ENCODE results near the gene SMG6. TPM values are rescaled to one million over a fixed set of nuclear protein-coding genes. Genes with fewer than 3 reads are reported as not detected.

Gene SMG6
- total and polyA plus RNA-seq, 11 donors: 12.2 to 38.6 (median 22.1) TPM

GRCh38 chr17:2251098-2251497 is 52.5 kb downstream of the SMG6 start:
- TF ChIP-seq POLR2A (IDR thresholded peaks at IDR 0.05): no peak
- TF ChIP-seq, protein P1, sequence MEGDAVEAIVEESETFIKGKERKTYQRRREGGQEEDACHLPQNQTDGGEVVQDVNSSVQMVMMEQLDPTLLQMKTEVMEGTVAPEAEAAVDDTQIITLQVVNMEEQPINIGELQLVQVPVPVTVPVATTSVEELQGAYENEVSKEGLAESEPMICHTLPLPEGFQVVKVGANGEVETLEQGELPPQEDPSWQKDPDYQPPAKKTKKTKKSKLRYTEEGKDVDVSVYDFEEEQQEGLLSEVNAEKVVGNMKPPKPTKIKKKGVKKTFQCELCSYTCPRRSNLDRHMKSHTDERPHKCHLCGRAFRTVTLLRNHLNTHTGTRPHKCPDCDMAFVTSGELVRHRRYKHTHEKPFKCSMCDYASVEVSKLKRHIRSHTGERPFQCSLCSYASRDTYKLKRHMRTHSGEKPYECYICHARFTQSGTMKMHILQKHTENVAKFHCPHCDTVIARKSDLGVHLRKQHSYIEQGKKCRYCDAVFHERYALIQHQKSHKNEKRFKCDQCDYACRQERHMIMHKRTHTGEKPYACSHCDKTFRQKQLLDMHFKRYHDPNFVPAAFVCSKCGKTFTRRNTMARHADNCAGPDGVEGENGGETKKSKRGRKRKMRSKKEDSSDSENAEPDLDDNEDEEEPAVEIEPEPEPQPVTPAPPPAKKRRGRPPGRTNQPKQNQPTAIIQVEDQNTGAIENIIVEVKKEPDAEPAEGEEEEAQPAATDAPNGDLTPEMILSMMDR (IDR thresholded peaks at IDR 0.05): no peak
- 85 to 91% (median 88%) methylated on average over 5 of the region's 5 CpGs for whole genome bisulfite sequencing, 4 donors
- no peak overlapping the region for H3K4me3 ChIP-seq
- no peaks in the 10 kb centered on the region for H3K27me3 ChIP-seq
- intact Hi-C loops (cut with DNase I): no loop called here
- peaks cover 0 to 30% (median 10%) of the 10 kb centered on the region in 9 donors for H3K36me3 ChIP-seq
- ATAC-seq (no peak), DNase-seq (no peak)
- H3K4me1 ChIP-seq: peaks cover 0 to 4% (median 0%) of the 10 kb centered on the region in 12 donors
- no peak overlapping the region for H3K27ac ChIP-seq
- H3K9me3 ChIP-seq: no peaks in the 10 kb centered on the region

DNA sequence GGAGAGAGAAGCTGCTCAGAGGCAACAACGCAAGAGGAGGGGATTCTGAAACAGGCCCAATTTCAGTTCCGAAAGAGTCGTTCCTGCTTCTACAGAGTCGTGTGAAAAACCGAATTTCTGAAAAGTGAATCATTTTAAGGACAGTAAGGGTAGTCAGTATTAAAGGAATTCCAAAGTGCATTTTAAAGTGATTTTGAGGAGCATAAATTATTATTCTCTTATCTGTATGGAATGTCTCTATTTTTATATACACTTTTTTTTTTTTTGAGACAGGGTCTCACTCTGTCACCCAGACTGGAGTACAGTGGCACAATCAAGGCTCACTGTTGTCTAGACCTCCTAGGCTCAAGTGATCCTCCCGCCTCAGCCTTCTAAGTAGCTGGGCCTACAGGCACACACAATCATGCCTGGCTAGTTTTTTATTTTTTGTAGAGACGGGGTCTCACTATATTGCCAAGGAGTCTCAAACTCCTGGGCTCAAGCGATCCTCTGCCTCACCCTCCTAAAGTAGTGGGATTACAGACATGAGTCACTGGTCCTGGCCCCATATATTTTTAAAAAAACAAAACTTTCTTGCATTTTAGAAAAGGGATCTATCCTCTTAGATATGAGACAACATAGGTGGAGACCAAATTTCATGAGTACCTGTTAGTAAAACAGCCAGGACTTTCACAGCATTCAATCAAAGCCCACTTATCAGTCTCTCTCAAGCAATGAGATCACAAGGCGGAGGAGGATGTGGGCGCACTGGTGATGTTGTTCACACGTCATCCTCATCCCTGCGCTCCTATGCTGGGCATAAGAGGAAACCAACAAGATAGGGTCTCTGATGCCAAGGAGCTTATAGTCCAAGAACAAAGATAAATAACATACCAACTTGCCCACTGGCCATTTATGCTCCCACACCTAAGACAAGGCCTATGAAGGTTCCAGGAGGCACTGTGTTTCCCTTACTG is 53.2 kb downstream of the SMG6 start:
- intact Hi-C loops (cut with DNase I): no loop called here
- peaks cover 0 to 4% (median 0%) of the 10 kb centered on the region in 12 donors for H3K4me1 ChIP-seq
- no peaks in the 10 kb centered on the region for H3K27me3 ChIP-seq
- WGBS, 4 donors: 92 to 96% (median 94%) methylated on average over 12 of the region's 12 CpGs
- peaks cover 0 to 30% (median 10%) of the 10 kb centered on the region in 9 donors for H3K36me3 ChIP-seq
- ATAC-seq (no peak), DNase-seq (no peak)
- H3K27ac ChIP-seq: no peak overlapping the region
- TF ChIP-seq, protein P1 (IDR thresholded peaks at IDR 0.05): no peak
- no peak for TF ChIP-seq POLR2A (IDR thresholded peaks at IDR 0.05)
- H3K9me3 ChIP-seq: no peaks in the 10 kb centered on the region
- no peak overlapping the region for H3K4me3 ChIP-seq

GRCh38 chr17:2247005-2247404 is 56.6 kb downstream of the SMG6 start:
- Histone ChIP-seq H3K9me3 (no peaks in the 10 kb centered on the region), H3K4me3 (no peak overlapping the region), H3K27me3 (no peaks in the 10 kb centered on the region), H3K4me1 (peaks cover 0 to 21% (median 9%) of the 10 kb centered on the region in 12 donors), H3K36me3 (peaks cover 0 to 41% (median 27%) of the 10 kb centered on the region in 9 donors), H3K27ac (no peak overlapping the region)
- DNase-seq (no peak), ATAC-seq (no peak)
- WGBS, 4 donors: 89 to 98% (median 96%) methylated on average over 4 of the region's 4 CpGs
- intact Hi-C loops (cut with DNase I): loop anchor here in 2 of 10 donors (5.0 to 10.0 kb wide), 2 partner anchors 35 to 342 kb away; no protein-coding TSS in a partner anchor
- TF ChIP-seq, protein P1 (IDR thresholded peaks at IDR 0.05): no peak
- TF ChIP-seq POLR2A (IDR thresholded peaks at IDR 0.05): no peak

All from heart left ventricle (tissue), 16 donors.